Endothelial cell of umbilical vein (primary cell): ENCODE results near the gene AKT1. TPM values are rescaled to one million over a fixed set of nuclear protein-coding genes. Genes with fewer than 3 reads are reported as not detected.

Source experiments
- BruUV-seq: library from RNA; stranded (reverse); fragments of 400-500 nt; replicated peaks from 2 replicates; lab custom pipeline; 2021; lab: Mats Ljungman, UMichigan
- CTCF ChIA-PET: fragments of 300-600, 350-600 bp; sonication (Branson Sonifier 250); formaldehyde crosslinking; loops from one replicate; lab custom pipeline; 2021; ENCODE audit warnings: antibody characterized with exemption, inconsistent platforms; lab: Charles Lee
- POLR2A ChIA-PET: fragments of 300-600, 350-600 bp; sonication (Branson Sonifier 250); formaldehyde crosslinking; loops from one replicate; lab custom pipeline; 2021; ENCODE audit warnings: antibody characterized with exemption, inconsistent platforms; lab: Charles Lee
- DNase-seq: peaks from one replicate; pipeline ENCODE4 v3.0.0-alpha.2; 2011; ENCODE audit warnings: low read depth, low spot score
- FAIRE-seq: peaks from 2 replicates; lab custom pipeline; 2011; peaks lifted over from hg19 to GRCh38; lab: Jason Lieb, UNC
- H2AFZ ChIP-seq: 2 replicates; pipeline ENCODE4 v1.6.0; 2012; ENCODE audit warnings: low read depth, low read length, control low read depth, inconsistent platforms
- H3K27ac ChIP-seq: 2 replicates; pipeline ENCODE4 v1.5.1; 2011; ENCODE audit warnings: low read depth, mild to moderate bottlenecking, control low read depth, low read length, moderate library complexity; ENCODE audit not compliant: insufficient read depth
- H3K27me3 ChIP-seq, 2 experiments: 2 replicates each; pipeline versions ENCODE4 v1.6.0 to v1.6.1; 2011; ENCODE audit warnings: low read length in 2 of 2, mixed read lengths in 1 of 2; ENCODE audit not compliant: control insufficient read depth in 2 of 2, insufficient read depth in 2 of 2
- H3K36me3 ChIP-seq, 2 experiments: 2 replicates in 1 of 2; 3 replicates in 1 of 2; pipeline ENCODE4 v1.5.1; 2011; ENCODE audit warnings: low read length in 2 of 2, mild to moderate bottlenecking in 1 of 2, moderate library complexity in 1 of 2; ENCODE audit not compliant: control insufficient read depth in 2 of 2, insufficient read depth in 2 of 2; ENCODE audit errors: extremely low read depth in 1 of 2
- H3K4me1 ChIP-seq: 3 replicates; pipeline ENCODE4 v1.5.1; 2011; ENCODE audit warnings: mild to moderate bottlenecking, low read length; ENCODE audit not compliant: control insufficient read depth, insufficient read depth; ENCODE audit errors: extremely low read depth
- H3K4me2 ChIP-seq: 2 replicates; pipeline ENCODE4 v1.6.1; 2011; ENCODE audit warnings: low read length, control low read depth, mixed read lengths; ENCODE audit not compliant: insufficient read depth
- H3K4me3 ChIP-seq, 3 experiments: fragments of 200-600 bp in 1 of 3; sonication (generic), shearing (Covaris generic) in 1 of 3; replicated peaks in 1 of 3; 2 replicates each; pipeline ENCODE4 v1.5.1; 2011 to 2016; ENCODE audit warnings: control low read depth in 3 of 3, low read length in 3 of 3, mild to moderate bottlenecking in 2 of 3, inconsistent platforms in 1 of 3, low read depth in 1 of 3, moderate library complexity in 1 of 3; ENCODE audit not compliant: insufficient read depth in 1 of 3
- H3K79me2 ChIP-seq: 2 replicates; pipeline ENCODE4 v1.6.0; 2012; ENCODE audit warnings: low read length, inconsistent platforms; ENCODE audit not compliant: control insufficient read depth, insufficient read depth
- H3K9ac ChIP-seq: replicated peaks from 2 replicates; pipeline ENCODE3; 2011; ENCODE audit warnings: low read length, control low read depth; ENCODE audit not compliant: insufficient read depth; ENCODE audit errors: extremely low read depth
- H3K9me1 ChIP-seq: replicated peaks from 3 replicates; pipeline ENCODE4 v1.6.0; 2011; ENCODE audit warnings: mild to moderate bottlenecking, low read length; ENCODE audit not compliant: control insufficient read depth, insufficient read depth; ENCODE audit errors: extremely low read depth
- H3K9me3 ChIP-seq: replicated peaks from 2 replicates; pipeline ENCODE4 v1.5.1; 2012; ENCODE audit warnings: low read length, inconsistent platforms; ENCODE audit not compliant: control insufficient read depth, insufficient read depth
- H4K20me1 ChIP-seq: replicated peaks from 2 replicates; pipeline ENCODE3; 2011; ENCODE audit warnings: mild to moderate bottlenecking, low read length; ENCODE audit not compliant: control insufficient read depth, insufficient read depth; ENCODE audit errors: extremely low read depth
- EZH2 ChIP-seq: IDR thresholded peaks from 2 replicates; pipeline ENCODE4 v1.6.1; 2012; ENCODE audit warnings: borderline replicate concordance, low read depth, mild to moderate bottlenecking, moderate library complexity, low read length, inconsistent platforms; ENCODE audit not compliant: severe bottlenecking
- FOS ChIP-seq: IDR thresholded peaks from 2 replicates; pipeline ENCODE4 v1.6.1; 2011; ENCODE audit warnings: mild to moderate bottlenecking, low read length, moderate library complexity, borderline replicate concordance; ENCODE audit not compliant: insufficient read depth
- GATA2 ChIP-seq: IDR thresholded peaks from 2 replicates; pipeline ENCODE4 v1.7.0; 2011; ENCODE audit warnings: low read depth, mild to moderate bottlenecking, moderate library complexity, mixed read lengths, low read length; ENCODE audit not compliant: insufficient read length, insufficient read depth
- JUN ChIP-seq: IDR thresholded peaks from 2 replicates; pipeline ENCODE4 v1.6.1; 2011; ENCODE audit warnings: borderline replicate concordance, low read depth; ENCODE audit not compliant: insufficient read length, insufficient read depth
- MYC ChIP-seq: IDR thresholded peaks from one replicate; pipeline ENCODE4 v1.6.1; 2011; ENCODE audit warnings: mild to moderate bottlenecking, low read depth, low read length
- POLR2A ChIP-seq: IDR thresholded peaks from 2 replicates; pipeline ENCODE4 v1.6.1; 2012; ENCODE audit warnings: low read depth, mild to moderate bottlenecking, control low read depth, low read length
- POLR2AphosphoS5 ChIP-seq: IDR thresholded peaks from 2 replicates; pipeline ENCODE4 v1.6.1; 2012; ENCODE audit warnings: low read depth, mild to moderate bottlenecking, control low read depth, low read length, moderate library complexity; ENCODE audit not compliant: insufficient read depth
- dilution Hi-C: fragments of 300-500 bp; cut with MboI; formaldehyde crosslinking; loops from one replicate; pipeline ENCODE4 v1.15.0; 2019; ENCODE audit warnings: low sequenced_read_pairs; ENCODE audit not compliant: extremely low pct_ligation_motif_present
- intact Hi-C: fragments of 100-400 bp; cut with micrococcal nuclease; formaldehyde crosslinking; loops from one replicate; pipeline ENCODE4 v1.10.0; 2022
- polyA plus RNA-seq, 4 experiments: library from polyadenylated mRNA; depleted of rRNA in 3 of 4; stranded (reverse) in 3 of 4; unstranded in 1 of 4; fragments of >200 nt; gene quantifications; 2 replicates each; pipeline versions ENCODE4 v1.2.1 to v1.2.3, GENCODE V29; 2011 to 2012; ENCODE audit warnings: missing spikeins in 1 of 4
- total RNA-seq: library from RNA; stranded (reverse); gene quantifications from 2 replicates; pipeline ENCODE4 v1.2.3, GENCODE V29; 2021
- TF ChIP-seq, protein P1 (sequence below), 2 donors: IDR thresholded peaks; 1 replicate in 1 of 2; 2 replicates in 1 of 2; pipeline ENCODE4 v1.5.1; 2011; ENCODE audit warnings: low read length in 2 of 2, mild to moderate bottlenecking in 2 of 2, moderate library complexity in 2 of 2, control low read depth in 1 of 2, inconsistent platforms in 1 of 2, low read depth in 1 of 2; ENCODE audit not compliant: insufficient read depth in 1 of 2; ENCODE audit errors: extremely low read depth in 1 of 2
- TF ChIP-seq, protein P2 (sequence below): IDR thresholded peaks from 2 replicates; pipeline ENCODE4 v1.6.1; 2011; ENCODE audit not compliant: insufficient read depth, insufficient read length

The AKT1 gene
- total and polyA plus RNA-seq, 2 donors (not counting 3 experiments of a cell fraction or from before 2014, with no cell fraction given), result 177 to 191 TPM

DNA sequence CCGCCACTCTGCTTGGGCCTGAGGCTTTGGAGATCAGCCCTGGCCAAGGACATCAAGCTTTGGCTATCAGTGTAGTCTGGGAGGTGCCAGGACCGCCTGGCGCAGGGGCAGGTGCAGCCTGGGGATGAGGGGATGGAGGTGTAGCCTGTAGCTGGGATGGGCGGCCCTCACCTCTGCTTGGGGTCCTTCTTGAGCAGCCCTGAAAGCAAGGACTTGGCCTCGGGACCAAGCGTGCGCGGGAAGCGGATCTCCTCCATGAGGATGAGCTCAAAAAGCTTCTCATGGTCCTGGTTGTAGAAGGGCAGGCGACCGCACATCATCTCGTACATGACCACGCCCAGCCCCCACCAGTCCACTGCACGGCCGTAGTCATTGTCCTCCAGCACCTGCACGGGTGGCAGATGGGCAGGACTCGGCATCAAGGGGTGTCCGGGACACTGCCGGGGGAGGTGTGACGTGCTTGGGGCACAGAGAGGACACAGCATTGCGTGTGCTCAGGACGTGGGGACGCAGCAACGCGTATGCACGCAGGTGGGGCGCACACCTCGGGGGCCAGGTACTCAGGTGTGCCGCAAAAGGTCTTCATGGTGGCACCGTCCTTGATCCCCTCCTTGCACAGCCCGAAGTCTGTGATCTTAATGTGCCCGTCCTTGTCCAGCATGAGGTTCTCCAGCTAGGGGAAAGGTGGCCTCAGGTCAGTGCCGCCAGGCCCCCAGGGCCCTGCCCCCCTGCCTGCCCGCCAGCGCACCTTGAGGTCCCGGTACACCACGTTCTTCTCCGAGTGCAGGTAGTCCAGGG, 22.6 kb downstream of the AKT1 start:
- no peaks in the 10 kb centered on the region for H4K20me1 ChIP-seq
- H2AFZ ChIP-seq, result no peak overlapping the region
- no peak overlapping the region for H3K4me3 ChIP-seq
- TF ChIP-seq JUN, result no peak
- TF ChIP-seq, protein P1, sequence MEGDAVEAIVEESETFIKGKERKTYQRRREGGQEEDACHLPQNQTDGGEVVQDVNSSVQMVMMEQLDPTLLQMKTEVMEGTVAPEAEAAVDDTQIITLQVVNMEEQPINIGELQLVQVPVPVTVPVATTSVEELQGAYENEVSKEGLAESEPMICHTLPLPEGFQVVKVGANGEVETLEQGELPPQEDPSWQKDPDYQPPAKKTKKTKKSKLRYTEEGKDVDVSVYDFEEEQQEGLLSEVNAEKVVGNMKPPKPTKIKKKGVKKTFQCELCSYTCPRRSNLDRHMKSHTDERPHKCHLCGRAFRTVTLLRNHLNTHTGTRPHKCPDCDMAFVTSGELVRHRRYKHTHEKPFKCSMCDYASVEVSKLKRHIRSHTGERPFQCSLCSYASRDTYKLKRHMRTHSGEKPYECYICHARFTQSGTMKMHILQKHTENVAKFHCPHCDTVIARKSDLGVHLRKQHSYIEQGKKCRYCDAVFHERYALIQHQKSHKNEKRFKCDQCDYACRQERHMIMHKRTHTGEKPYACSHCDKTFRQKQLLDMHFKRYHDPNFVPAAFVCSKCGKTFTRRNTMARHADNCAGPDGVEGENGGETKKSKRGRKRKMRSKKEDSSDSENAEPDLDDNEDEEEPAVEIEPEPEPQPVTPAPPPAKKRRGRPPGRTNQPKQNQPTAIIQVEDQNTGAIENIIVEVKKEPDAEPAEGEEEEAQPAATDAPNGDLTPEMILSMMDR (IDR thresholded peaks at IDR 0.05; ENCODE audit: extremely low read depth in 1 of 2, insufficient read depth in 1 of 2, low read depth in 1 of 2, low read length in 2 of 2), result no peak
- TF ChIP-seq MYC, result no peak
- TF ChIP-seq, protein P2, sequence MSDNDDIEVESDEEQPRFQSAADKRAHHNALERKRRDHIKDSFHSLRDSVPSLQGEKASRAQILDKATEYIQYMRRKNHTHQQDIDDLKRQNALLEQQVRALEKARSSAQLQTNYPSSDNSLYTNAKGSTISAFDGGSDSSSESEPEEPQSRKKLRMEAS, result no peak
- no peak for TF ChIP-seq EZH2
- no peak for TF ChIP-seq FOS
- TF ChIP-seq POLR2AphosphoS5, result no peak
- TF ChIP-seq GATA2, result no peak
- no peak for TF ChIP-seq POLR2A
- peaks cover 9% of the 10 kb centered on the region for H3K4me1 ChIP-seq
- POLR2A ChIA-PET, result no interaction called here
- no peak overlapping the region for H3K27ac ChIP-seq
- CTCF ChIA-PET, result no interaction called here
- H3K9me3 ChIP-seq, result no peaks in the 10 kb centered on the region
- H3K27me3 ChIP-seq, result no peaks in the 10 kb centered on the region
- no peak overlapping the region for H3K9ac ChIP-seq
- no peak for DNase-seq
- FAIRE-seq, result no peak
- dilution Hi-C loops (no loop called here), intact Hi-C loops (no loop called here)
- H3K36me3 ChIP-seq, result peaks cover 5 to 34% of the 10 kb centered on the region in 2 experiments
- no peak overlapping the region for H3K4me2 ChIP-seq
- H3K9me1 ChIP-seq, result no peaks in the 10 kb centered on the region
- no peaks in the 10 kb centered on the region for H3K79me2 ChIP-seq
- BruUV-seq, result no TSS peak
